G401 (cell line): ENCODE measurements around the gene JARID2. TPM values are rescaled to one million over a fixed set of nuclear protein-coding genes. Genes with fewer than 3 reads are reported as not detected.
A peak's percentile ranks its signal among the peaks of the same experiment; 100 is the strongest.
"Not testable (repeated sequence)": the region's sequence is repeated elsewhere in the genome, so short reads cannot be mapped to it uniquely, and the experiment has no call there.

Experiments
- DNase-seq: peaks from one replicate; pipeline ENCODE4 v3.0.0-alpha.2; 2015; ENCODE audit warnings: low spot score
- in situ Hi-C: cut with HindIII; loops from 2 replicates; pipeline ENCODE4 v1.10.0; 2016; ENCODE audit warnings: low sequenced_read_pairs, mixed read lengths
- total RNA-seq: library from RNA; depleted of rRNA; stranded (reverse); fragments of >200 nt; shearing (Covaris generic); gene quantifications from 2 replicates; pipeline ENCODE4 v1.2.3, GENCODE V29; 2014

JARID2 gene
- total RNA-seq, 1 experiment from 2014 or later, result 5.7 TPM

DNA sequence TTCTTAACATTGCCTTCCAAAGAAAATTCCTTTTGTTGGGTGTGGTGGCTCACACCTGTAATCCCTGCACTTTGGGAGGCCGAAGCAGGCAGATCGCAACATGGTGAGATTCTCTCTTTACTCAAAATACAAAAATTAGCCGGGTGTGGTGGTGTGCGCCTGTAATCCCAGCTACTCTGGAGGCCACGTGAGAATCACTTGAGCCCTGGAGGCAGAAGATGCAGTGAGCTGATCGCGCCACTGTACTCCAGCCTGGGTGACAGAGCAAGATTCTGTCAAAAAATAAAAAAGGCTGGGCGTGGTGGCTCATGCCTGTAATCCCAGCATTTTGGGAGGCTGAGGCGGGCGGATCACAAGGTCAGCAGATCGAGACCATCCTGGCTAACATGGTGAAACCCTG lies 77.7 kb downstream of the JARID2 start:
- DNase-seq, in situ Hi-C loops: not testable (repeated sequence)

DNA sequence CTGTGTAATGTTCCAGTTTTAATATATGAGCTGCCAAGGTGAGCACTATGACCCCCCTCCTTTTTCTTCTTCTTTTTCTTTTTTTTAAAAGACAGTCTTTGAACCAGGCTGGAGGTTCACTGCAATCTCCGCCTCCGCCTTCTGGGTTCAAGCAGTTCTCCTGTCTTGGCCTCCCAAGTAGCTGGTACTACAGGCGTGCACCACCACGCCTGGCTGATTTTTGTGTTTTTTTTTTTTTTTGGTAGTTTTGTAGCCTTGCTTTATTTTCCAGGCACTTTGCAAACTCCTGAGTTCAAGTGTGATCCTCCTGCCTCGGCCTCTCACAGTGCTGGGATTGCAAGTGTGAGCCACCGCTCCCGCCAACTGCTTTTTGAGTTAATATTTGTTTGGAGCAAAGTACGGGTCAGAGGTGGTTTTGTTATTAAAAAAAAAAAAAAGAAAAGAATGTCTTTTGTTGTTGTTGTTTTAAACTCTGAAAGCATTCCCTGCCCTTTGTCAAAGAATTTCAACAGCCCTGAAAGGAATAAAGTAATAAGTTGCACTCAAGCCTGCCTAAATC lies 78.6 kb downstream of the JARID2 start:
- in situ Hi-C loops, result no loop called here
- DNase-seq, result no peak

DNA sequence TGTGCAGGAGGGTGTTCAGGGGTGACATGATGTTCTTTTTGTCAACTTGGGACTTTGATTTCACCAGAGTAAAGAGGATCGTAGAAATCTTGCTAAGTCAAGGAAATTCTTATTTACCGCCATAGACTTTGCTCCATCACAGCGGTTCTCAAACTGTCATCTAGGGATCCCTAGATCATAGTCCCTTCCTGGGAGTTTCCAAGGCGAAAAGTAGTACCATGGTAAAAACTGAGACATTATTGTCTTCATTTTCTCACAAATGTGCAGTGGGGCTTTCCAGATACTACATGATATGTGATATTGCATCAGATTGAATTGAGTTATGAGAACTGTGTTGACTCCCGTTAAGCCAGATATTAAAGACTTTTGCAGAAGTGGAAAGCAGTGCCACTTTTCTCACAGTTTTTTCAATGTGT lies 79.7 kb downstream of the JARID2 start:
- in situ Hi-C loops, result no loop called here
- DNase-seq, result no peak

DNA sequence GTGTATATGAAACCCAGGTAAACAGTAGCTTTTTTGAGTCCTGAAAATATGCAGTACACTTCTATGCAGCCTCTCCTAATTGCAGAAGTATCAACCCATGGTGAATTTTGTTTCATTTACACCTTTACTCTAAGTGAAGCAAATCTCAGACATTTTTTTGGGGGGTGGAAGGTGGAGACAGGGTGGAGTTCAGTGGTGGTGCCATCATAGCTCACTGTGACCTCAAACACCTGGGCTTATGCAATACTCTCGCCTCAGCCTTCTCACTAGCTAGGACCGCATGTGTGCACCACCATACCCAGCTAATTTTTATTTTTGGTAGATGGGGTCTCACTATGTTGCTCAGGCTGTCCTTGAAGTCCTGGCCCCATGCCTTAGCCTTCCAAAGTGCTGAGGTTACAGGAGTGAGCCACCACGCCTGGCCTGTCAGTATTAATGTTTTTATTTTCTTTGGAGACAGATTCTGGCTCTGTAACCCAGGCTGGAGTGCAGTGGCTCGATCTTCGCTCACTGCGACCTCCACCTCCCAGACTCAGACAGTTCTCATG lies 80.3 kb downstream of the JARID2 start:
- in situ Hi-C loops, result no loop called here
- no peak for DNase-seq

DNA sequence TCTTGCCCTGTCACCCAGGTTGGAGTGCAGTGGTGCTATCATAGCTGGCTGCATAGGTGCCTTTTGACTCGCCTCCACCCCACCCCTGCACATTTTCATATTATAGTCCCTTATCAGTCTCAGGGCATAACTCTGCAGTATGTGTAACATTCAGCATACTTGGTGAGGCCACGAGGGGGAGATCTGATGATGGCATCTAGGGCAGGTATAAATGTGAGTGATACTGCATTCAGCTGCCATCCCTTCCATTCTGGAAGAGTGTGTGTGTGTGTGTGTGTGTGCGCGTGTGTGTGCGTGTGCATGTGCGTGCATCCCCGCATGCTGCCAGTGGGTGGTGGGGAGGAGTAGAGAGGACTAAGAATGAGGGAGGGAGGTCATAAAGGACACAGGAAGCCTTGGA lies 81.4 kb downstream of the JARID2 start:
- DNase-seq, result peak; percentile 75

DNA sequence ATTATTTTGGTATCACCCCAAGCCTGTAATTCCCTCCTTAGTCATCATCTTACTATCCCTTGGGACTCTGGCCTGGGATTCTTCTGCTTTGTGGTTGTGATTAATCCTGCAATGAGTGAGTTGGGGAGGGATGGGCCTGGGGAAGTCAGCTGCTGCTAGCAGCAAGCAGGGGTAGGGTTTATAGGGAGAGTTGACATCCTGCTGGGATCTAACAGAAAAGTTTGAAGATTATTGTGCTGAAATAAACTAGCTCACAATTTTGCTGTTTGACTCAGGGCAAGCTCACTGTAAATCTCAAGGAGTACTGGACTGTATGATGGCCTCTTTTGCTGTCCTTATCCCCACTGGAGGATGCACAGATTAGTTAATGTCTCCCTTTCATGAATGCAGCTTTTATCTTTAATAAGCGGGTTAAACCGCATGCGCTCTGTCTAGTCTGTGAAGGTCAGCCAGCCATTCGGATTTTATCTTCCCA lies 83.4 kb downstream of the JARID2 start:
- no peak for DNase-seq
- in situ Hi-C loops, result no loop called here

More for the DNA sequence above, 81.4 kb downstream of the JARID2 start:
- in situ Hi-C loops, result no loop called here

DNA sequence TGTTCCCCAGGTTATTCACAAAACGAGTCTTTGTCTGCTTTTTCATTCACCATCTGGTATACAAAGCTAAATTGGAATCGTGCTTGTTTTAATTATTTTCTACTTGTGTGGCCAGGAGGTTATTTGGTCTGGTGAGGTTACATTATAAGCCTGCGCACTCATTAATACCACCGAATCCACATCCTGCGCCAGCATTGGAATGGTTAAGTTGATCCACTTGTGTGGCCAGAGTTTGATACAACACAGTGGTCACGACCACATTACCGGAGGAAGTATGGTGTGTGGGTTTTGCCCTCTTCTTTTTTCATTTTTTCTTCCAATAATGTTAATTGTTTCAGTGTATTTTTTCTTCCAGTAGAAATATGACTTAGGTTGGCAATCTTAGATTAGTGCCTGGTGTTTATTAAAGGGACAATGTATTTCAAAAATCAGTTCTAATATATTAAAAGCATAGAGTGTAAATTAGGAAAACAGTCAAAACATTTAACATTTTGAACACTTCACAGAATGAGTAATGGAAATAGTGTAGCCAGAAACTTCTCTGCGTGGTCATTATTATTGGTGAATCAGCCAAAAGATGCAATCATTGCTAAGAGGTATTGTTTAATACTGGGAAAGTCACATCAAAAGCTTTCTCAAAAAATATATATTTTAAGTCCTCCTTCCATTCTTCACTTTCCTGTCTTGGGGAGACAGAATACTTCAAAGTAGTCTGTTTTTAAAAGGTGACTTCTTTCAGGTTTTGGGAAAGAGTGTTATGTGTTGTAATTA lies 84.5 kb downstream of the JARID2 start:
- in situ Hi-C loops, result no loop called here

DNA sequence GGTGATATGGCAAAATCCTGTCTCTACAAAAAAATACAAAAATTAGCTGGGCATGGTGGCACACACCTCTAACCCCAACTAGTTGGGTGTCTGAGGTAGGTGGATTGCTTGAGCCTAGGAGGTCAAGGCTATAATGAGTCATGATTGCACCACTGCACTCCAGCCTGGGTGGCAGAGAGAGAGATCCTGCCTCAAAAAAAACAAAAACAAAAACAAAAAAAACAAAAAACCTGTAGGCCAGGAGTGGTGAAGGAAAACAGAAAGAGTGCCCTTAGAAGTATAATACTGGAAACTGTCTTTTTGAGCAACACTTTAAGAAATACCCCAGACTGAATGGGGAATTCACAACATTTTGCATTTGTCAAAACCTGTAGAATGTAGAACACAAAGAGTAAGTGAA lies 85.3 kb downstream of the JARID2 start:
- in situ Hi-C loops, result no loop called here
- DNase-seq, result no peak

More for the DNA sequence above, 84.5 kb downstream of the JARID2 start:
- no peak for DNase-seq

DNA sequence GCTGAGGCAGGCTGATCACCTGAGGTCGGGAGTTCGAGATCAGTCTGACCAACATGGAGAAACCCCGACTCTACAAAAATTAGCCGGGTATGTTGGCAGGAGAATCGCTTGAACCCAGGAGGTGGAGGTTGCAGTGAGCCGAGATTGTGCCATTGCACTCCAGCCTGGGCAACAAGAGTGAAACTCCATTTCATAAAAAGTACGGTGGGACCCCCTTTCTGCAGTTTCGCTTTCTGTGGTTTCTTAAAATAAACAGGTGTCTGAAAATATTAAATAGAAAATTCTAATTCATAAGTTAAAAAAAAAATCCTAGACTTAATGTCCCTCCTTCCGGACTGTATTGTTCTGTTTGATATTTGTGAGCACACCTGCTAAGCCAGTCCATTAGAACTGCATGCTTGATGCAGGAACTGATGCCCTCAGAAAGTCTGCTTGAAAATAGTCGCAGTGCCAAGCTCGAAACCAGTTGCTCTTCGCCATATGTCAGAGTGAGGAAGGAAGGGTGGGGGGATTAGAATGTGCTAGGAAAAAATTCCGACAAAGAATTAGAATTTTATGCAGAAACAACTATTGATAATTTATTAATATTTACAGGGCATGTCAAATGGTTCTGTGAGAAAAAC lies 85.9 kb downstream of the JARID2 start:
- peak; percentile 77 for DNase-seq
- in situ Hi-C loops, result no loop called here

DNA sequence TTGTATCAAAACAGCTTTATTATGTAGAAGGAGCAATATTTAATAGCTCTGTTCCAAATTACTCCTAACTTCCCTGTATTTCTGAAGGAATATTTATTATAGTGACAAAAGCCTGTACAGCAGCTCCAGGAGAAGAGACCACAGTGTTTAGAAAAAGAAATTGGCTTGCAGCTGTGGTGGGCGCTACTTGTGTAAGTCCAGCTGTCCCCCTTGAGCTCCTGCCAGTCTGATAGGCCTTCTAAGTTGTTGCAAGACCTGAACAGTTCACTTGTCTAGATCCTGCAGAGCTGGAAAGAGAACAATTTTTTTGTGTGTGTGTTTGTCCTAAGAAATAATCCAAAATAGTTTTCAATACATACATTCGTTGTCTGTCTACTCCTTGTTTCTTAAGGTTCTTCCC lies 86.6 kb downstream of the JARID2 start:
- no peak for DNase-seq
- in situ Hi-C loops, result no loop called here

DNA sequence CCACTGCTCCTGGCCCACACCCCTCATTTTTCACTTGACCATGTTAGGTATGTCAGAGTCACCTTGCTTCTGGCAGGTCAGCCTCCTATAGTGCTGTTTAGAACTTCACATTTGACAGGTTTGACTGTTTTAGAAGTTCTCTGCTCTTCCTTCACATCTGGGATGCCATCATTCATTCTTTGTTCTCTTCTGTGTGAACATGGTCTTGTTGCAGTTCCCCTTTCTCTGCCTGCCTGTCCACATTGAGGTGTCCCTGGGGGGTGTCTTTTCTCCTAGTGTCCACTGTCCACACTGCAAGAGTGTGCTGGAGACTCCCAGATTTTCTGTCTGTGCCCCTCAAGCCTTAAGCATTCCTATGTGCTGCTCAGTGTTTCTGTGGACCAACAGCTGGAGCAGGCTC lies 89.5 kb downstream of the JARID2 start:
- in situ Hi-C loops, result no loop called here
- DNase-seq, result no peak

DNA sequence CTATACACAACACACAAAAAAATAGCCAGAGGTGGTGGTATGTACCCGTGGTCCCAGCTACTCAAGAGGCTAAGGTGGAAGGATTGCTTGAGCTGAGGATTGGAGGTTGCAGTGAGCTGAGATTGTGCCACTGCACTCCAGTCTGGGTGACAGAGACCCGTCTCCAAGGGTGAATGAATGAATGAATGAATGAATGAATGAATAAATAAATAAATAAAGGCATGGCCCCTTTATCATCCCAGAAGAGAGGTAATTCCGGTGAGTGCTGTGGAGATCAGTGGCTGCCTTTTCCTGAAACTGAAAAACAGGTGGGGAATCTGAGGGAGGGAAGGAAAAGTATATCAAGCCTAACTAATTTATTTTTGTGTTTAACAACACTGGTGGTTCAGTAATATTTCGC lies 90.0 kb downstream of the JARID2 start:
- in situ Hi-C loops, result no loop called here
- no peak for DNase-seq

DNA sequence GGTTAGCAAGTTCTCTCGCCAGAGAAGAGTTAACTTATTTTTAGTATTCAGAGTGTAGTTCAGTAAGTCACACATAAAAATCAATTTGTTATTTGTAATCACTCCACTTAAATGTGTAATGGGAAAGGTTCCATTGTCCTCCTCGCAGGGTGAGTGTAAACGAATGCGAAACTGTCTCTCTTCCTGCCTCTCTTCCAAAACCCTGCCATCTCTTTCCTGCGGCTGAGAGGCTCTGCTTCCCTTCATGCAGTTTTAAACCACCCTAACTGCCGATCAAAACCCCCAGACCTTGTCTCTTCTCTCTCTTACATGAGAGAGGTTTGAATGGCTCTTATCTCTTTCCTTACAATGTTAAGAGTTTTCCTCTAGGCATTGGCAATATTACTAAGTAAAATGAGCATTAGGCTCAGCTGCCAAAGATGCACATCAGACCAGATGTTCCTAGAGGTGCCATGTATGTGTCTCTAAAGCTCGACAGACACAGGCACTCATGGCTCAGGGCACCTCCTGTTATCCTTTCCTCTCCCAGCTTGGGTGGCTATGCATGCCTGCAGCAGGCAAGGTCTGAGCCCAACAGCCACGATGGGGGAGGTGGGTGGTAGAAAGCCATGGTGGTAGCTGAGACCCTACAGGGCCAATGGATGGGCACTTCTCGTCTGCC lies 91.2 kb downstream of the JARID2 start:
- in situ Hi-C loops, result no loop called here
- no peak for DNase-seq

DNA sequence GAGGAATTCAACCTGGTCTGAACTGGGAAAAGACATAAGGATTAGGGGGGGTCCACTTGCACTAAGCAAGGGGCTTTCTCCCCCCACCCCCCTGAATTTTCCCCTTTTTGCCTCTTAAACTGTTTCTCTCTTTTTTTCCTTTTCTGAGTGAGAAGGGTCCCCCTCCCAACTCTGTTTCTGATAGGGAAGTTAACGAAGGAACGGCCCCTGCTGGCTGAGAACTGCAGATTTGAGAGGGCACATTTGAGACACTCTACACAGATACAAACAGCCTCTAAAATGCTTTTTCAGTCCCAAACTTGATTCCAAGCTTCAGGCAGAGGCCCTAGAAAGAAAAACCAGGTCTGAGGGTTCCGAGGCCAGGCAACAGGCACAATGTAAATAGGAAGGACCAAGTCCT lies 91.7 kb downstream of the JARID2 start:
- no peak for DNase-seq
- in situ Hi-C loops, result no loop called here

DNA sequence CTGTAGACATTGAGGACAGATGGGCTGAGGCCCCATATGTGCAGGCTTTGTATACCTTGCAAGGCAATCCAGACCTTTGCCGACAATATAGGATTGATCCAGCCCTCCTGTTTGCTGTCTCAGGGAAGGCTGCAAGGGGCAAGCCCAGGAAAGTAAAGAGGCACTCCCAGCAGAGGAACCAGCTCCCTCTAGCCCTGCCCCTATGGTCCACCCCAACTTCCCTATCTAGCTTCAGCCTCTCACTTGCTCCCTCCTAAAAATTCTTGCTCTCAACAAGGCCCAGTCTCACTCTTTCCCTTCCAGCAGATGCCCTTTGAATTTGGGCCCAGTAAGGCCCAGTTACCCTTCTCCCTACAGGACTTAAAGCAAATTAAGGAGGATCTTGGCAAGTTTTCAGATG lies 92.6 kb downstream of the JARID2 start:
- DNase-seq, result no peak
- in situ Hi-C loops, result no loop called here

DNA sequence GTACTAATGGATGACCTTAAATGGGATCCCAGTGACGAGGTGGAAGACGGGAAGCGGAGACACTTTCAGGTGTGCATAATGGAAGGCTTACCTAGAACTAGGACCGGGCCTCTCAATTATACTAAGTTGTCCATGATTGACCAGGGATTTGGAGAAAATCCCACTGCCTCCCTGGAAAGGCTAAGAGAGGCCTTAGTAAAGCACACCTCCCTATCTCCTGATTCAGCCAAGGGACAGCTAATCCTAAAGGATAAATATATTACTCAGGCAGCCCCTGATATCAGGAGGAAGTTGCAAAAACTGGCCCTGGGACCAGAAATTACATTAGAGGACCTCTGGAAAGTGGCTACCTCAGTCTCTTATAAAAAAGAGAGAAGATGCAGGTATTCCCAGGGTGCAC lies 93.2 kb downstream of the JARID2 start:
- in situ Hi-C loops, result no loop called here
- DNase-seq, result no peak

DNA sequence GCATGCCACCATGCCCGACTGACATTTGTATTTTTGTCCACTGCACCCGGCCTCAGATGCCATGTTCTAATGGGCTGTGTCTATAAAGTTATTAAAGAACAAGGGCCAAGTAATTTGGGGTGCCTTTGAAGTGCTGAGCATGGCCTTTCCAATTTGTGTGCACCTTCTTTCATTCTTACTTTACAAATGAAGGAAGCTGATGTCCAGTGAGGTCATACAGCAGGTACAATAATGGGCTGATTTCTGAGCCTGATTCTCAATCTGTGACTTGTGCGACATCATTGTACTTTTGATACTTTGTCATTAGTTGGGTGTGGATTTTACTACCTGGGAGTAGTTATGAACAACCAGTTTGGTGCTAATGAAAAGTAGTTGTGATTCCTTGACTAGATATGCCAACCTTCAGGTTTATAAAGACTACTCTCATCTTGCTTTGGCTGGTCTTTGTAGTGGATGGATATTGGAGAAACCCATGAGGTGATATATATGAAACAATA lies 94.3 kb downstream of the JARID2 start:
- no peak for DNase-seq
- in situ Hi-C loops, result no loop called here

DNA sequence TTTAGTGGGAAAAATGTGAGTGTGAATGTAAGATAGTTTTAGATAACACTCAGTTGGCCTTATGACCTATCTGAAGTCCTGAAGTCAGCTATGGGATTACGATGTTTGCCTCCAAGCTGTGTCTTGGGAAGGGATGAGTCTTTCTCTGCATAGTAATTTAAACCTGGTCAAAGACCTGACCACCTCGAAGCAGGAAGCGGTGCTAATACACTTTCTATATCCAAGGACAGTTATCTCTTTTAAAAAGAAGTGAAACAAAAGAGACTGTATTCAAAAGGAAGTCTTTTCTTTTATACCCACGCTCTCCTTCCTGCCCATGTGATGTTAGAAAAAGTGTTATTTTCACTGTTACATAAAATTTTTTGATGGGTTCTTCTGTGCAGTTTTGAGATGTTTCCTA lies 94.9 kb downstream of the JARID2 start:
- no peak for DNase-seq
- in situ Hi-C loops, result no loop called here

DNA sequence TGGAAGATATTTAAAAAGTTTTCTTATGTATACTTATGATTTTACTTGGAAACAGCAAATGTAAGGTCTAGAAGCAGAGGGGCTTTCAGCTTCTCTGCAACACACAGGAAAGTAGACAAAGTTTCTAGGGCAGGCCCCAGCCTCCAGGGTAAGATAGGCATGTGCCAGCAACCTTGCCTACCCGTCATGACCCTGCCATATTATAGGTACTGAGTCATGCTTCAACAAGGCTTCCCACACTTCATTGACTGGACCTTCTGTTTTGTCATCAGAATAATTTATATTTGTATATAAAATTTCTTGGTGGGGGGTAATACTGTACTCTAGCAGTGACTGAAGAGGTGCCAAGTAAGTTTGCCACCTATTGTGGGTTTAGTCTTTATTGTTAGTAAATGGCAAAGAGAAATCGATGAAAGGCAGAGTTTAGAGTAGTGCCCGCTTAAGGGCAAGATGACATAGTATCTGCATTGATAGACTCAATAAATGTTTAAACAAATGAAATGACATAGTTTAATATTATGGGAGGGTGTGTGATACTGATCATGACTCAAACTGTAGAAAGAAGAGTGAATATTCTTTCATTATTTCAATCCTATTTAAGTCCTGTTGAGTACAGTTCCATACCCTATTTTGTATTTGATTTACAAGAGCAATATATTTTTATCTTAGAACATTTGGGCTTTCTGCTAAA lies 95.6 kb downstream of the JARID2 start:
- in situ Hi-C loops, result no loop called here
- DNase-seq, result no peak
